AG09319 (cell line): ENCODE measurements around the gene TBATA.

Source experiments
- DNase-seq: peaks from one replicate; pipeline ENCODE4 v3.0.0-alpha.2; 2010; ENCODE audit warnings: low read depth; ENCODE audit errors: extremely low read depth
- TF ChIP-seq, protein P1 (sequence below): IDR thresholded peaks from 2 replicates; pipeline ENCODE4 v1.5.1; 2011; ENCODE audit warnings: low read depth, mild to moderate bottlenecking, inconsistent platforms, low read length, moderate library complexity

TBATA gene, protein sequence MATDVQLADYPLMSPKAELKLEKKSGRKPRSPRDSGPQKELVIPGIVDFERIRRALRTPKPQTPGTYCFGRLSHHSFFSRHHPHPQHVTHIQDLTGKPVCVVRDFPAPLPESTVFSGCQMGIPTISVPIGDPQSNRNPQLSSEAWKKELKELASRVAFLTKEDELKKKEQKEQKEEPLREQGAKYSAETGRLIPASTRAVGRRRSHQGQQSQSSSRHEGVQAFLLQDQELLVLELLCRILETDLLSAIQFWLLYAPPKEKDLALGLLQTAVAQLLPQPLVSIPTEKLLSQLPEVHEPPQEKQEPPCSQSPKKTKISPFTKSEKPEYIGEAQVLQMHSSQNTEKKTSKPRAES

GRCh38 chr10:70785190-70785589 is at the start of gene TBATA:
TBATA (minus strand) TSS chr10:70785377; CDS start chr10:70783379, 1,998 bp downstream.
- no peak for DNase-seq
- TF ChIP-seq, protein P1, sequence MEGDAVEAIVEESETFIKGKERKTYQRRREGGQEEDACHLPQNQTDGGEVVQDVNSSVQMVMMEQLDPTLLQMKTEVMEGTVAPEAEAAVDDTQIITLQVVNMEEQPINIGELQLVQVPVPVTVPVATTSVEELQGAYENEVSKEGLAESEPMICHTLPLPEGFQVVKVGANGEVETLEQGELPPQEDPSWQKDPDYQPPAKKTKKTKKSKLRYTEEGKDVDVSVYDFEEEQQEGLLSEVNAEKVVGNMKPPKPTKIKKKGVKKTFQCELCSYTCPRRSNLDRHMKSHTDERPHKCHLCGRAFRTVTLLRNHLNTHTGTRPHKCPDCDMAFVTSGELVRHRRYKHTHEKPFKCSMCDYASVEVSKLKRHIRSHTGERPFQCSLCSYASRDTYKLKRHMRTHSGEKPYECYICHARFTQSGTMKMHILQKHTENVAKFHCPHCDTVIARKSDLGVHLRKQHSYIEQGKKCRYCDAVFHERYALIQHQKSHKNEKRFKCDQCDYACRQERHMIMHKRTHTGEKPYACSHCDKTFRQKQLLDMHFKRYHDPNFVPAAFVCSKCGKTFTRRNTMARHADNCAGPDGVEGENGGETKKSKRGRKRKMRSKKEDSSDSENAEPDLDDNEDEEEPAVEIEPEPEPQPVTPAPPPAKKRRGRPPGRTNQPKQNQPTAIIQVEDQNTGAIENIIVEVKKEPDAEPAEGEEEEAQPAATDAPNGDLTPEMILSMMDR = no peak

- DNase-seq = no peak
- TF ChIP-seq, protein P1 = no peak
Observed at GRCh38 chr10:70834441-70835151, 49.4 kb upstream of the TBATA start.

DNA sequence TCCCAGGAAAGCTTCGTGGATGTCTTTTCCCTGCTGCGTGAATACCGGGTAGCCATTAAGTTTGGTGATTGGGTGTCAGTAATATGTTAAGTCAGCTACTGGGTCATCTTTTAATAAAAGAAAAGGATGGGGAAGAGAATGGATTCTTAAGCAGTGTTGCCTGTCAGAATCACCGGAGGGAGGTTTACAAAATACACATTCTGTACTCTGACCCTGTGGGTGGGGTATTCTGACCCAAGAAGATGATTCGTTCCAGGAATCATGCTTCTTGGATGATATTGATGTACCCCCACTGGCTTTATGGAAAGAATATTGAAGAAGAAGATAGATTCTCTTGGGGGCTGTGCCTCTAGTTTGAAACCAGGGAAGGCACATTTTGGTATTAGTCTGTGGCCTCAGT is 48.8 kb upstream of the TBATA start:
- TF ChIP-seq, protein P1 = no peak
- DNase-seq = no peak

- DNase-seq = no peak
- TF ChIP-seq, protein P1 = no peak
Observed at GRCh38 chr10:70833601-70834000, 48.4 kb upstream of the TBATA start.

GRCh38 chr10:70832852-70833528 is 47.8 kb upstream of the TBATA start:
- TF ChIP-seq, protein P1 = no peak
- no peak for DNase-seq

DNA sequence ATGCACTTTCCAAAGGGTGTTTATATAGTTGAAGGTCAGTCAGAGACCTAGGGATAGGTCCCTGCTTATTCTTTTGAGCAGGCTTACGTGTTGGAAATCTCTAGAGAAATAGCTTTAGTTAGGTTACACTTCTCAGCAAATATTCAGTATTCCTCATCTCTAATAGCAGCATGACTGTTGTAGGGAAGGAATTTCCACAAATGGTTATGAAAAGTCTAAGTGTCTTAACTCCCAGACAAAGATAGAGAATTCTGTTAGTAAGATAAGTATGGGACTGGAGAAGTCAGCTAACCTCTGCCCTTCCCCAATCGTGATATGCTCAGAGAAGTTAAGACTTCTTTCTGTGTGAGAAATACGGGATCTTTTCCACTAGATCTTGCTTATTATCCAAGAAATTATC is 47.0 kb upstream of the TBATA start:
- TF ChIP-seq, protein P1 = no peak
- DNase-seq = no peak

GRCh38 chr10:70830164-70830563 is 45.0 kb upstream of the TBATA start:
- no peak for DNase-seq
- TF ChIP-seq, protein P1 = no peak
